Astrocyte of the cerebellum (primary cell): ENCODE results near the gene PTGDR2.

Experiments
- DNase-seq: peaks from one replicate; pipeline ENCODE4 v3.0.0-alpha.2; 2011; ENCODE audit warnings: low read depth
- H3K4me3 ChIP-seq: 2 replicates; pipeline ENCODE4 v1.5.1; 2011; ENCODE audit warnings: mild to moderate bottlenecking, low read depth, low read length, moderate library complexity
- CTCF ChIP-seq: IDR thresholded peaks from 2 replicates; pipeline ENCODE4 v1.5.1; 2012; ENCODE audit warnings: low read length, low read depth, moderate library complexity, mild to moderate bottlenecking; ENCODE audit errors: missing control alignments
- in situ Hi-C: cut with HindIII; loops from 2 replicates; pipeline ENCODE4 v1.10.0; 2017; ENCODE audit warnings: low sequenced_read_pairs

The PTGDR2 gene

GRCh38 chr11:60835534-60835846 is 20.3 kb downstream of the PTGDR2 start:
- H3K4me3 ChIP-seq = no peak overlapping the region
- no peak for TF ChIP-seq CTCF
- in situ Hi-C loops = no loop called here
- no peak for DNase-seq

GRCh38 chr11:60834742-60835533 is 20.8 kb downstream of the PTGDR2 start:
- DNase-seq = no peak
- in situ Hi-C loops = no loop called here
- TF ChIP-seq CTCF = no peak
- no peak overlapping the region for H3K4me3 ChIP-seq

GRCh38 chr11:60831501-60832079 is 24.2 kb downstream of the PTGDR2 start:
- in situ Hi-C loops = no loop called here
- DNase-seq = no peak
- H3K4me3 ChIP-seq = no peak overlapping the region
- TF ChIP-seq CTCF = no peak

GRCh38 chr11:60831143-60831500 is 24.6 kb downstream of the PTGDR2 start:
- peak; percentile 60 for DNase-seq
- TF ChIP-seq CTCF = peak; percentile 92
- in situ Hi-C loops = no loop called here
- H3K4me3 ChIP-seq = no peak overlapping the region

- no peak for TF ChIP-seq CTCF
- no peak for DNase-seq
- H3K4me3 ChIP-seq = no peak overlapping the region
- in situ Hi-C loops = no loop called here
Observed at GRCh38 chr11:60830478-60831142, 25.1 kb downstream of the PTGDR2 start.

- DNase-seq = no peak
- TF ChIP-seq CTCF = no peak
- in situ Hi-C loops = loop anchor here (5.0 kb wide), 2 partner anchors 48 to 92 kb away; no protein-coding TSS in a partner anchor
Observed at GRCh38 chr11:60825790-60826189, 30.0 kb downstream of the PTGDR2 start.

More at GRCh38 chr11:60825790-60826189, 30.0 kb downstream of the PTGDR2 start:
- no peak overlapping the region for H3K4me3 ChIP-seq
